Testis (tissue), 3 donors: ENCODE measurements around the gene LUC7L2. TPM values are rescaled to one million over a fixed set of nuclear protein-coding genes. Genes with fewer than 3 reads are reported as not detected.

Experiments
- DNase-seq: peaks from one replicate; pipeline ENCODE4 v3.0.0-alpha.2; 2019
- H3K27ac ChIP-seq, 2 donors: fragments of 200-600 bp; sonication (generic); one replicate each; pipeline ENCODE4 v1.5.1; 2019
- H3K27me3 ChIP-seq: fragments of 200-600 bp; sonication (generic); one replicate; pipeline ENCODE4 v1.5.1; 2019
- H3K36me3 ChIP-seq: fragments of 200-600 bp; sonication (generic); one replicate; pipeline ENCODE4 v1.5.1; 2017; ENCODE audit warnings: low read depth; ENCODE audit errors: missing control alignments
- H3K4me1 ChIP-seq: fragments of 200-600 bp; sonication (generic); one replicate; pipeline ENCODE4 v1.5.1; 2019
- H3K4me3 ChIP-seq, 2 donors: fragments of 200-600 bp; sonication (generic); one replicate each; pipeline ENCODE4 v1.5.1; 2017 to 2019
- H3K9me3 ChIP-seq: fragments of 200-600 bp; sonication (generic); one replicate; pipeline ENCODE4 v1.5.1; 2017
- CTCF ChIP-seq, 3 experiments: fragments of 450-650 bp in 2 of 3; fragments of 200-600 bp in 1 of 3; sonication (generic) in 1 of 3; IDR thresholded peaks; one replicate each; pipeline ENCODE4 v1.5.1; 2016 to 2019; ENCODE audit warnings: antibody characterized with exemption in 3 of 3, mild to moderate bottlenecking in 2 of 3, moderate library complexity in 1 of 3
- POLR2A ChIP-seq: fragments of 450-650 bp; IDR thresholded peaks from one replicate; pipeline ENCODE4 v1.6.1; 2017; ENCODE audit warnings: antibody characterized with exemption, mild to moderate bottlenecking, moderate library complexity
- WGBS, 2 donors: methylation state at CpG; one replicate each; pipeline ENCODE4 v1.1.5; 2018; 5-methylcytosine and 5-hydroxymethylcytosine counted together
- intact Hi-C: fragments of 100-400 bp; cut with DNase I; formaldehyde crosslinking; loops from one replicate; pipeline ENCODE4 v1.15.1; 2023; ENCODE audit warnings: low total_unique reads
- polyA plus RNA-seq: library from polyadenylated mRNA; stranded (reverse); fragments of 350-450 nt; fragmentation: Illumina TruSeq; extraction: RNeasy Lipid Tissue Mini Kit (QIAGEN cat#74804); gene quantifications from one replicate; pipeline ENCODE4 v1.2.3, GENCODE V29; 2014; ENCODE audit warnings: low read depth, low replicate concordance; ENCODE audit not compliant: insufficient read depth
- total RNA-seq, 2 donors: library from RNA; depleted of rRNA; stranded (reverse); fragments of >200 nt; gene quantifications; one replicate each; pipeline ENCODE4 v1.2.3, GENCODE V29; 2016

LUC7L2 gene
- total and polyA plus RNA-seq, 3 donors from 2014 or later = 73.2 to 136 (median 109) TPM

- TF ChIP-seq POLR2A = no peak
- no peak for TF ChIP-seq CTCF (IDR thresholded peaks at IDR 0.05)
- Histone ChIP-seq H3K4me3 (peak overlapping the region; percentile 91 to 97), H3K27me3 (no peaks in the 10 kb centered on the region), H3K9me3 (no peaks in the 10 kb centered on the region), H3K27ac (peak overlapping the region; percentile 99 to 100), H3K36me3 (no peaks in the 10 kb centered on the region), H3K4me1 (peaks cover 34% of the 10 kb centered on the region)
- WGBS, 2 donors = 0% methylated on average over 2 of the region's 2 CpGs
- intact Hi-C loops = no loop called here
- no peak for DNase-seq
Observed at GRCh38 chr7:139360948-139361307, 1.2 kb downstream of the LUC7L2 start.

DNA sequence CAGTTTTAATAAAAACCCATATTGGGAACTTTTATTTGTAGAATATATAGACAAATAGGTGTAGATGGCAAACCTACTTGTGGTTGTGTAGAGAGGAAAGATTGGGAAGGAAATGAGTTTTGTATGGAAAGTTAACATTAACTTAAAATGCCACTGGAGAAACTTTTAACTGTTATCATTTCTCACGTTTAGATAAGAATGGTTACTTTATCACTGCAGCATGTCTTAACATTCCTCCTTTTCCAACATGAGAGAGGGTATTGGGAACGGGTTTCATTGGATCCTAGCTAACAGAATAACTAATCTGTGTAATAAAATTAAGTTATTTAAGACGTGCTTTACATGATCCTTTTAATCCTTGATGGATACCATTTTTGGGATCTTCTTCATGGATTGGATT, 1.8 kb downstream of the LUC7L2 start:
- TF ChIP-seq POLR2A (no peak), CTCF (IDR thresholded peaks at IDR 0.05) (no peak)
- no peaks in the 10 kb centered on the region for H3K36me3 ChIP-seq
- H3K27me3 ChIP-seq = no peaks in the 10 kb centered on the region
- no peak for DNase-seq
- H3K27ac ChIP-seq = peak overlapping the region; percentile 99 to 100
- H3K9me3 ChIP-seq = no peaks in the 10 kb centered on the region
- WGBS, 2 donors = 15 to 21% methylated on average over 3 of the region's 3 CpGs
- H3K4me1 ChIP-seq = peaks cover 34% of the 10 kb centered on the region
- H3K4me3 ChIP-seq = peak overlapping the region; percentile 91 to 97
- intact Hi-C loops = no loop called here

GRCh38 chr7:139362302-139362701, 2.6 kb downstream of the LUC7L2 start:
- Histone ChIP-seq H3K27me3 (no peaks in the 10 kb centered on the region), H3K4me1 (peaks cover 34% of the 10 kb centered on the region), H3K27ac (peak overlapping the region; percentile 47 to 100), H3K9me3 (no peaks in the 10 kb centered on the region), H3K36me3 (no peaks in the 10 kb centered on the region), H3K4me3 (no peak overlapping the region)
- 29 to 38% methylated on average over 3 of the region's 3 CpGs for WGBS, 2 donors
- TF ChIP-seq CTCF (IDR thresholded peaks at IDR 0.05) (no peak), POLR2A (no peak)
- intact Hi-C loops = no loop called here
- DNase-seq = no peak

DNA sequence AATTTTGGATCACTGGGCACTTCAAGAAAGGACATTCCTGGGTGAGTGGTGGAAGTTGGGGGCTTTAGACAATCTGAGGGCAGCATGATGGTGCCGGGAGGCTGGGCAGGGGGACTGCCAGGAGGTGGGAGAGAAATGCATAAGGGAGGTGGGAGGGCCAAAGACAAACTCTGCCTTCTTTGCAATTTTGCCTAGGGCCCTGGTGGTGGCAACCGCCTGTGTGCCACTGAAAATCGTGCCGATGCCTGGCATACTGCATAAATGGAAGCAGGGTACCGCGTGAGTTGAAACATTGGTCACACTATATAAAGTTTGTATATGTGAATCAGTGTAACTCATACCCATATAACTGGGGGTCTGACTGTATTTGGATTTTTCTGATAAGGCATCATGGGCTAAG, 3.3 kb downstream of the LUC7L2 start:
- intact Hi-C loops = no loop called here
- H3K4me3 ChIP-seq = no peak overlapping the region
- H3K9me3 ChIP-seq = no peaks in the 10 kb centered on the region
- H3K27ac ChIP-seq = peak overlapping the region; percentile 47 to 100
- H3K4me1 ChIP-seq = peaks cover 40% of the 10 kb centered on the region
- WGBS, 2 donors = 75 to 77% methylated on average over 6 of the region's 6 CpGs
- H3K27me3 ChIP-seq = no peaks in the 10 kb centered on the region
- DNase-seq = no peak
- no peaks in the 10 kb centered on the region for H3K36me3 ChIP-seq
- TF ChIP-seq POLR2A (no peak), CTCF (IDR thresholded peaks at IDR 0.05) (no peak)

GRCh38 chr7:139365336-139365735, 5.6 kb downstream of the LUC7L2 start:
- Histone ChIP-seq H3K9me3 (no peaks in the 10 kb centered on the region), H3K27me3 (no peaks in the 10 kb centered on the region), H3K36me3 (no peaks in the 10 kb centered on the region), H3K4me1 (peaks cover 60% of the 10 kb centered on the region), H3K27ac (no peak overlapping the region), H3K4me3 (no peak overlapping the region)
- intact Hi-C loops = no loop called here
- DNase-seq = no peak
- 54 to 55% methylated on average over 2 of the region's 2 CpGs for WGBS, 2 donors
- no peak for TF ChIP-seq POLR2A
- TF ChIP-seq CTCF (IDR thresholded peaks at IDR 0.05) = no peak
